IPS DF 19.7 (cell line): ENCODE data around the gene ZC3HAV1L.
A peak's percentile ranks its signal among the peaks of the same experiment; 100 is the strongest.
"Not testable (repeated sequence)": the region's sequence is repeated elsewhere in the genome, so short reads cannot be mapped to it uniquely, and the experiment has no call there.

Experiments used
- DNase-seq: peaks from one replicate; pipeline ENCODE4 v3.0.0-alpha.2; 2013; ENCODE audit warnings: low read depth, low spot score

Gene ZC3HAV1L

GRCh38 chr7:139018910-139019309, 16.9 kb downstream of the ZC3HAV1L start:
- DNase-seq: no peak

GRCh38 chr7:139016931-139017511, 18.8 kb downstream of the ZC3HAV1L start:
- peak; percentile 54 for DNase-seq

GRCh38 chr7:139011373-139011772, 24.5 kb downstream of the ZC3HAV1L start:
- no peak for DNase-seq

- DNase-seq: no peak
Measured at GRCh38 chr7:139004321-139005090, 31.3 kb downstream of the ZC3HAV1L start.

GRCh38 chr7:138999414-138999813, 36.4 kb downstream of the ZC3HAV1L start:
- DNase-seq: no peak

GRCh38 chr7:138992052-138992531, 43.8 kb downstream of the ZC3HAV1L start:
- DNase-seq: no peak

- DNase-seq: no peak
Measured at GRCh38 chr7:138987686-138988085, 48.2 kb downstream of the ZC3HAV1L start.

GRCh38 chr7:138982204-138982623, 53.6 kb downstream of the ZC3HAV1L start:
- DNase-seq: no peak

GRCh38 chr7:138981332-138982203, 54.3 kb downstream of the ZC3HAV1L start, which contains the start of gene KIAA1549:
Gene KIAA1549, minus strand, starts transcription at chr7:138981389. Its CDS starts 120 bp downstream, at chr7:138981269.
- DNase-seq: no peak

- no peak for DNase-seq
Measured at GRCh38 chr7:138980563-138981291, 55.1 kb downstream of the ZC3HAV1L start.

GRCh38 chr7:138979988-138980562, 55.8 kb downstream of the ZC3HAV1L start:
- no peak for DNase-seq

- DNase-seq: no peak
Measured at GRCh38 chr7:138979226-138979979, 56.4 kb downstream of the ZC3HAV1L start.

GRCh38 chr7:138978541-138979184, 57.2 kb downstream of the ZC3HAV1L start:
- no peak for DNase-seq

GRCh38 chr7:138976161-138976560, 59.7 kb downstream of the ZC3HAV1L start:
- not testable (repeated sequence) for DNase-seq
